Kidney (tissue), 14 donors: Measurements from ENCODE around the gene GRIK1. TPM values are rescaled to one million over a fixed set of nuclear protein-coding genes. Genes with fewer than 3 reads are reported as not detected.

Experiments used
- DNase-seq, 5 donors: peaks; one replicate each; pipeline ENCODE4 v3.0.0-alpha.2; 2013 to 2020
- FAIRE-seq: peaks from 2 replicates; lab custom pipeline; 2012; peaks lifted over from hg19 to GRCh38; lab: Jason Lieb, UNC
- H3K27ac ChIP-seq, 2 donors: one replicate each; pipeline ENCODE4 v1.7.0; 2013; ENCODE audit warnings: low read depth in 2 of 2, low read length in 2 of 2, inconsistent platforms in 1 of 2
- H3K27me3 ChIP-seq: one replicate; pipeline ENCODE4 v1.7.1; 2013; ENCODE audit warnings: low read length, inconsistent platforms; ENCODE audit not compliant: control insufficient read depth, insufficient read depth
- H3K36me3 ChIP-seq, 3 donors: one replicate each; pipeline versions ENCODE4 v1.7.0 to v1.7.1; 2013; ENCODE audit warnings: low read length in 3 of 3, control low read depth in 1 of 3, inconsistent platforms in 1 of 3; ENCODE audit not compliant: insufficient read depth in 3 of 3, control insufficient read depth in 2 of 3
- H3K4me1 ChIP-seq, 3 donors: one replicate each; pipeline versions ENCODE4 v1.7.0 to v1.7.1; 2013; ENCODE audit warnings: low read length in 3 of 3, inconsistent platforms in 1 of 3, low read depth in 1 of 3; ENCODE audit not compliant: control insufficient read depth in 2 of 3, insufficient read depth in 2 of 3
- H3K4me3 ChIP-seq, 3 donors: one replicate each; pipeline versions ENCODE4 v1.7.0 to v1.8.1; 2013; ENCODE audit warnings: low read length in 3 of 3, control low read depth in 1 of 3, inconsistent platforms in 1 of 3
- H3K9ac ChIP-seq, 3 donors: one replicate each; pipeline versions ENCODE4 v1.7.0 to v1.7.1; 2013; ENCODE audit warnings: low read length in 3 of 3, control low read depth in 1 of 3, inconsistent platforms in 1 of 3
- H3K9me3 ChIP-seq, 3 donors: one replicate each; pipeline versions ENCODE4 v1.7.0 to v1.7.1; 2013; ENCODE audit warnings: low read length in 3 of 3, control low read depth in 1 of 3, inconsistent platforms in 1 of 3; ENCODE audit not compliant: control insufficient read depth in 2 of 3, insufficient read depth in 1 of 3
- CTCF ChIP-seq: IDR thresholded peaks from 3 replicates; pipeline ENCODE4 v1.5.1; 2012; ENCODE audit warnings: mild to moderate bottlenecking, moderate library complexity, borderline replicate concordance; ENCODE audit not compliant: insufficient read depth; ENCODE audit errors: extremely low read depth
- intact Hi-C: fragments of 100-400 bp; cut with DNase I; formaldehyde crosslinking; loops from one replicate; pipeline ENCODE4 v1.11.1; 2022
- polyA plus RNA-seq: library from polyadenylated mRNA; stranded (reverse); fragments of 350-450 nt; fragmentation: Illumina TruSeq; extraction: RNeasy Lipid Tissue Mini Kit (QIAGEN cat#74804); gene quantifications from one replicate; pipeline ENCODE4 v1.2.3, GENCODE V29; 2014; ENCODE audit warnings: low read depth, low replicate concordance; ENCODE audit not compliant: insufficient read depth
- total RNA-seq: library from RNA; stranded (reverse); fragmentation: NEBNext Ultra II Directional; extraction: Animal tissue kit (Norgen Biotek cat#: 25700); gene quantifications from one replicate; pipeline ENCODE4 v1.2.1, GENCODE V29; 2021
- donor health status: control.
- donor health status: control.
- donor health status: control.
- donor health status: control.
- donor health status: control.
- donor health status: DM: yes; HTN: yes; CAD: no.
- donor health status: Normal renal cell carcinoma (clear cell type).

GRIK1 gene
- total and polyA plus RNA-seq, 2 donors from 2014 or later, result not detected

- Histone ChIP-seq H3K9me3 (no peaks in the 10 kb centered on the region), H3K9ac (no peak overlapping the region), H3K4me1 (no peaks in the 10 kb centered on the region), H3K4me3 (no peak overlapping the region), H3K36me3 (no peaks in the 10 kb centered on the region), H3K27me3 (no peaks in the 10 kb centered on the region), H3K27ac (no peak overlapping the region)
- intact Hi-C loops, result no loop called here
- FAIRE-seq, result no peak
- no peak for TF ChIP-seq CTCF
- no peak for DNase-seq
Measured at GRCh38 chr21:29571949-29572348, 367.8 kb downstream of the GRIK1 start.

- no peaks in the 10 kb centered on the region for H3K36me3 ChIP-seq
- intact Hi-C loops, result no loop called here
- no peaks in the 10 kb centered on the region for H3K9me3 ChIP-seq
- no peak overlapping the region for H3K4me3 ChIP-seq
- H3K27ac ChIP-seq, result no peak overlapping the region
- no peak overlapping the region for H3K9ac ChIP-seq
- DNase-seq, result no peak
- FAIRE-seq, result no peak
- no peaks in the 10 kb centered on the region for H3K27me3 ChIP-seq
- H3K4me1 ChIP-seq, result no peaks in the 10 kb centered on the region
- TF ChIP-seq CTCF, result no peak
Measured at GRCh38 chr21:29568020-29568697, 371.6 kb downstream of the GRIK1 start.

GRCh38 chr21:29557931-29558725 lies 381.7 kb downstream of the GRIK1 start:
- intact Hi-C loops, result no loop called here
- H3K9me3 ChIP-seq, result no peaks in the 10 kb centered on the region
- H3K4me3 ChIP-seq, result no peak overlapping the region
- H3K36me3 ChIP-seq, result no peaks in the 10 kb centered on the region
- DNase-seq (peak in 1 of 5 donors; percentile 43), FAIRE-seq (no peak)
- no peak for TF ChIP-seq CTCF
- H3K4me1 ChIP-seq, result no peaks in the 10 kb centered on the region
- no peak overlapping the region for H3K27ac ChIP-seq
- H3K9ac ChIP-seq, result no peak overlapping the region
- H3K27me3 ChIP-seq, result no peaks in the 10 kb centered on the region
